ENCODE measurements around the gene FXYD5.

DNA sequence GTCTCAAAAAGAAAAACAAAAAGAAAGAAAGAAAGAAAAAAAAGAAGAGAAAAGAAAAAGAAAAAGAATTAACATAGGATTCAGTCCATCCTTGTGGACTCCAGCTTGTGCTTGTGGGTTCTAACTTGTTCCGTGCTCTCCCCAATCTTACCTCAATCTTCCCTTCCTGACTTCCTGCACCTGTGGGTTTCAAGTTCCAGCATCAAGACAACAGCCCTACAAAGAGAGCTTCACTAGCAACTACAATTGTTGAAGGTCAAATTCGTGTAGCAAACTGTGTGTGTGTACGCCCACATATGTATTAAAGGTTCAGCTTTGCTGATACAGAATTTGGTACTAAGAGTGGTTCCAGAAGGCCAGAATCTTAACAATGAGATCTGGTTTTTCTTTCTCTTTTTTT is 25.3 kb downstream of the FXYD5 start:
- no peak for TF ChIP-seq NRF1 (conservative IDR thresholded peaks at IDR 0.05 in 1 of 2, IDR thresholded peaks at IDR 0.05 in 1 of 2)
- TF ChIP-seq ILF3 (IDR thresholded peaks at IDR 0.05; ENCODE audit: borderline replicate concordance): no peak
- no peak for TF ChIP-seq ZNF274 (IDR thresholded peaks at IDR 0.05; ENCODE audit: borderline replicate concordance, low read depth, low read length)
- TF ChIP-seq BRF1 (IDR thresholded peaks at IDR 0.05; ENCODE audit: borderline replicate concordance, extremely low read depth, insufficient read length): no peak
- TF ChIP-seq, protein P1, sequence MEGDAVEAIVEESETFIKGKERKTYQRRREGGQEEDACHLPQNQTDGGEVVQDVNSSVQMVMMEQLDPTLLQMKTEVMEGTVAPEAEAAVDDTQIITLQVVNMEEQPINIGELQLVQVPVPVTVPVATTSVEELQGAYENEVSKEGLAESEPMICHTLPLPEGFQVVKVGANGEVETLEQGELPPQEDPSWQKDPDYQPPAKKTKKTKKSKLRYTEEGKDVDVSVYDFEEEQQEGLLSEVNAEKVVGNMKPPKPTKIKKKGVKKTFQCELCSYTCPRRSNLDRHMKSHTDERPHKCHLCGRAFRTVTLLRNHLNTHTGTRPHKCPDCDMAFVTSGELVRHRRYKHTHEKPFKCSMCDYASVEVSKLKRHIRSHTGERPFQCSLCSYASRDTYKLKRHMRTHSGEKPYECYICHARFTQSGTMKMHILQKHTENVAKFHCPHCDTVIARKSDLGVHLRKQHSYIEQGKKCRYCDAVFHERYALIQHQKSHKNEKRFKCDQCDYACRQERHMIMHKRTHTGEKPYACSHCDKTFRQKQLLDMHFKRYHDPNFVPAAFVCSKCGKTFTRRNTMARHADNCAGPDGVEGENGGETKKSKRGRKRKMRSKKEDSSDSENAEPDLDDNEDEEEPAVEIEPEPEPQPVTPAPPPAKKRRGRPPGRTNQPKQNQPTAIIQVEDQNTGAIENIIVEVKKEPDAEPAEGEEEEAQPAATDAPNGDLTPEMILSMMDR (IDR thresholded peaks at IDR 0.05 in 2 of 3, conservative IDR thresholded peaks at IDR 0.05 in 1 of 3; ENCODE audit: insufficient read depth in 2 of 3, low read depth in 1 of 3, low read length in 3 of 3): no peak
- no peak for TF ChIP-seq IRF2 (CRISPR knock-in tag; IDR thresholded peaks at IDR 0.05)
- TF ChIP-seq, protein P2, sequence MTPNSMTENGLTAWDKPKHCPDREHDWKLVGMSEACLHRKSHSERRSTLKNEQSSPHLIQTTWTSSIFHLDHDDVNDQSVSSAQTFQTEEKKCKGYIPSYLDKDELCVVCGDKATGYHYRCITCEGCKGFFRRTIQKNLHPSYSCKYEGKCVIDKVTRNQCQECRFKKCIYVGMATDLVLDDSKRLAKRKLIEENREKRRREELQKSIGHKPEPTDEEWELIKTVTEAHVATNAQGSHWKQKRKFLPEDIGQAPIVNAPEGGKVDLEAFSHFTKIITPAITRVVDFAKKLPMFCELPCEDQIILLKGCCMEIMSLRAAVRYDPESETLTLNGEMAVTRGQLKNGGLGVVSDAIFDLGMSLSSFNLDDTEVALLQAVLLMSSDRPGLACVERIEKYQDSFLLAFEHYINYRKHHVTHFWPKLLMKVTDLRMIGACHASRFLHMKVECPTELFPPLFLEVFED (CRISPR knock-in tag; conservative IDR thresholded peaks at IDR 0.05): no peak
- TF ChIP-seq CEBPB (tag; IDR thresholded peaks at IDR 0.05): no peak
- no peak for TF ChIP-seq XRCC4 (IDR thresholded peaks at IDR 0.05; ENCODE audit: extremely low read depth, insufficient read depth, insufficient read length)
- no peak for TF ChIP-seq POLR2AphosphoS2 (IDR thresholded peaks at IDR 0.05; ENCODE audit: low read length)
- TF ChIP-seq, protein P3, sequence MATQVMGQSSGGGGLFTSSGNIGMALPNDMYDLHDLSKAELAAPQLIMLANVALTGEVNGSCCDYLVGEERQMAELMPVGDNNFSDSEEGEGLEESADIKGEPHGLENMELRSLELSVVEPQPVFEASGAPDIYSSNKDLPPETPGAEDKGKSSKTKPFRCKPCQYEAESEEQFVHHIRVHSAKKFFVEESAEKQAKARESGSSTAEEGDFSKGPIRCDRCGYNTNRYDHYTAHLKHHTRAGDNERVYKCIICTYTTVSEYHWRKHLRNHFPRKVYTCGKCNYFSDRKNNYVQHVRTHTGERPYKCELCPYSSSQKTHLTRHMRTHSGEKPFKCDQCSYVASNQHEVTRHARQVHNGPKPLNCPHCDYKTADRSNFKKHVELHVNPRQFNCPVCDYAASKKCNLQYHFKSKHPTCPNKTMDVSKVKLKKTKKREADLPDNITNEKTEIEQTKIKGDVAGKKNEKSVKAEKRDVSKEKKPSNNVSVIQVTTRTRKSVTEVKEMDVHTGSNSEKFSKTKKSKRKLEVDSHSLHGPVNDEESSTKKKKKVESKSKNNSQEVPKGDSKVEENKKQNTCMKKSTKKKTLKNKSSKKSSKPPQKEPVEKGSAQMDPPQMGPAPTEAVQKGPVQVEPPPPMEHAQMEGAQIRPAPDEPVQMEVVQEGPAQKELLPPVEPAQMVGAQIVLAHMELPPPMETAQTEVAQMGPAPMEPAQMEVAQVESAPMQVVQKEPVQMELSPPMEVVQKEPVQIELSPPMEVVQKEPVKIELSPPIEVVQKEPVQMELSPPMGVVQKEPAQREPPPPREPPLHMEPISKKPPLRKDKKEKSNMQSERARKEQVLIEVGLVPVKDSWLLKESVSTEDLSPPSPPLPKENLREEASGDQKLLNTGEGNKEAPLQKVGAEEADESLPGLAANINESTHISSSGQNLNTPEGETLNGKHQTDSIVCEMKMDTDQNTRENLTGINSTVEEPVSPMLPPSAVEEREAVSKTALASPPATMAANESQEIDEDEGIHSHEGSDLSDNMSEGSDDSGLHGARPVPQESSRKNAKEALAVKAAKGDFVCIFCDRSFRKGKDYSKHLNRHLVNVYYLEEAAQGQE (IDR thresholded peaks at IDR 0.05; ENCODE audit: borderline replicate concordance): no peak
- TF ChIP-seq, protein P3 (CRISPR knock-in tag; IDR thresholded peaks at IDR 0.05; ENCODE audit: low read depth): no peak
- no peak for TF ChIP-seq FOXM1 (IDR thresholded peaks at IDR 0.05; ENCODE audit: low read depth)
- TF ChIP-seq FOXM1 (CRISPR knock-in tag; IDR thresholded peaks at IDR 0.05; ENCODE audit: low read depth): no peak
